Esophagus muscularis mucosa (tissue), 4 donors: ENCODE data around the gene GAL3ST3.

Experiments used
- EP300 ChIP-seq: sonication (generic); formaldehyde crosslinking; IDR thresholded peaks from one replicate; pipeline ENCODE4 v1.6.1; 2017; ENCODE audit warnings: antibody characterized with exemption
- POLR2A ChIP-seq: fragments of 450-650 bp; IDR thresholded peaks from one replicate; pipeline ENCODE4 v1.6.1; 2017; ENCODE audit warnings: antibody characterized with exemption, moderate library complexity, mild to moderate bottlenecking, low read depth
- TF ChIP-seq, protein P1 (sequence below), 3 experiments: fragments of 200-600 bp in 2 of 3; fragments of 450-650 bp in 1 of 3; sonication (generic) in 2 of 3; IDR thresholded peaks; one replicate each; pipeline ENCODE4 v1.5.1; 2017 to 2019; ENCODE audit warnings: antibody characterized with exemption in 3 of 3, mild to moderate bottlenecking in 2 of 3, moderate library complexity in 1 of 3

GRCh38 chr11:66004186-66004585 lies 44.8 kb downstream of the GAL3ST3 start:
- TF ChIP-seq, protein P1, sequence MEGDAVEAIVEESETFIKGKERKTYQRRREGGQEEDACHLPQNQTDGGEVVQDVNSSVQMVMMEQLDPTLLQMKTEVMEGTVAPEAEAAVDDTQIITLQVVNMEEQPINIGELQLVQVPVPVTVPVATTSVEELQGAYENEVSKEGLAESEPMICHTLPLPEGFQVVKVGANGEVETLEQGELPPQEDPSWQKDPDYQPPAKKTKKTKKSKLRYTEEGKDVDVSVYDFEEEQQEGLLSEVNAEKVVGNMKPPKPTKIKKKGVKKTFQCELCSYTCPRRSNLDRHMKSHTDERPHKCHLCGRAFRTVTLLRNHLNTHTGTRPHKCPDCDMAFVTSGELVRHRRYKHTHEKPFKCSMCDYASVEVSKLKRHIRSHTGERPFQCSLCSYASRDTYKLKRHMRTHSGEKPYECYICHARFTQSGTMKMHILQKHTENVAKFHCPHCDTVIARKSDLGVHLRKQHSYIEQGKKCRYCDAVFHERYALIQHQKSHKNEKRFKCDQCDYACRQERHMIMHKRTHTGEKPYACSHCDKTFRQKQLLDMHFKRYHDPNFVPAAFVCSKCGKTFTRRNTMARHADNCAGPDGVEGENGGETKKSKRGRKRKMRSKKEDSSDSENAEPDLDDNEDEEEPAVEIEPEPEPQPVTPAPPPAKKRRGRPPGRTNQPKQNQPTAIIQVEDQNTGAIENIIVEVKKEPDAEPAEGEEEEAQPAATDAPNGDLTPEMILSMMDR (IDR thresholded peaks at IDR 0.05) = no peak
- TF ChIP-seq POLR2A = no peak
- TF ChIP-seq EP300 = no peak
